ENCODE data around the gene RIOK3.

Gene RIOK3

GRCh38 chr18:23452728-23453679, at the start of gene RIOK3 (continued):
- TF ChIP-seq ZNF221 (tag by site-specific recombination; IDR thresholded peaks at IDR 0.05; ENCODE audit: borderline replicate concordance) (no peak), ZNF157 (tag by site-specific recombination; IDR thresholded peaks at IDR 0.05) (no peak), ZIC2 (tag by site-specific recombination; IDR thresholded peaks at IDR 0.05) (no peak), ZNF112 (tag by site-specific recombination; IDR thresholded peaks at IDR 0.05) (no peak), ZNF624 (tag by site-specific recombination; IDR thresholded peaks at IDR 0.05) (no peak), ZNF140 (tag by site-specific recombination; IDR thresholded peaks at IDR 0.05) (no peak), ZNF785 (tag by site-specific recombination; IDR thresholded peaks at IDR 0.05) (no peak), KLF9 (tag by site-specific recombination; IDR thresholded peaks at IDR 0.05; ENCODE audit: low read depth) (peak; percentile 82), ZNF169 (tag by site-specific recombination; IDR thresholded peaks at IDR 0.05) (no peak), MYNN (tag by site-specific recombination; IDR thresholded peaks at IDR 0.05; ENCODE audit: borderline replicate concordance) (no peak), ZNF302 (tag by site-specific recombination; IDR thresholded peaks at IDR 0.05; ENCODE audit: low read depth) (no peak), ZNF76 (tag by site-specific recombination; IDR thresholded peaks at IDR 0.05; ENCODE audit: borderline replicate concordance, low read depth) (0 out of 2 replicates have a peak, but pooled peaks have one; percentile 44), ZNF404 (tag by site-specific recombination; IDR thresholded peaks at IDR 0.05) (no peak), ZFP69B (tag by site-specific recombination; IDR thresholded peaks at IDR 0.05) (no peak), ZNF155 (tag by site-specific recombination; IDR thresholded peaks at IDR 0.05) (no peak), YY2 (tag by site-specific recombination; IDR thresholded peaks at IDR 0.05) (peak; percentile 90), ZNF423 (tag by site-specific recombination; IDR thresholded peaks at IDR 0.05) (no peak), ZNF280D (tag by site-specific recombination; IDR thresholded peaks at IDR 0.05) (no peak), SCRT1 (tag by site-specific recombination; IDR thresholded peaks at IDR 0.05; ENCODE audit: borderline replicate concordance) (no peak), ZFP37 (tag by site-specific recombination; IDR thresholded peaks at IDR 0.05) (peak; percentile 43; the same call in 1 of the 2 replicates), REPIN1 (tag by site-specific recombination; IDR thresholded peaks at IDR 0.05; ENCODE audit: low read depth) (no peak), ZNF555 (tag by site-specific recombination; conservative IDR thresholded peaks at IDR 0.05) (no peak), ZNF629 (tag by site-specific recombination; IDR thresholded peaks at IDR 0.05) (no peak; the same call in 1 of the 2 replicates), ZNF394 (tag by site-specific recombination; IDR thresholded peaks at IDR 0.05; ENCODE audit: borderline replicate concordance) (no peak), MZF1 (tag by site-specific recombination; IDR thresholded peaks at IDR 0.05; ENCODE audit: borderline replicate concordance) (no peak), ZBTB7A (tag by site-specific recombination; IDR thresholded peaks at IDR 0.05; ENCODE audit: low read depth) (no peak), PBX3 (CRISPR knock-in tag; IDR thresholded peaks at IDR 0.05) (no peak), ZNF571 (tag by site-specific recombination; IDR thresholded peaks at IDR 0.05) (no peak), ZFHX2 (tag by site-specific recombination; conservative IDR thresholded peaks at IDR 0.05) (peak; percentile 54), ZNF596 (tag by site-specific recombination; IDR thresholded peaks at IDR 0.05) (no peak), ZNF26 (tag by site-specific recombination; IDR thresholded peaks at IDR 0.05) (no peak), OVOL3 (tag by site-specific recombination; IDR thresholded peaks at IDR 0.05) (no peak), ZBTB1 (tag by site-specific recombination; IDR thresholded peaks at IDR 0.05) (no peak), ZNF248 (tag by site-specific recombination; IDR thresholded peaks at IDR 0.05) (no peak), ZSCAN18 (tag by site-specific recombination; IDR thresholded peaks at IDR 0.05) (no peak)

All from HEK293 (cell line).